ENCODE results near the gene SCAPER.
"Not testable (repeated sequence)": the region's sequence is repeated elsewhere in the genome, so short reads cannot be mapped to it uniquely, and the experiment has no call there.

Gene SCAPER

DNA sequence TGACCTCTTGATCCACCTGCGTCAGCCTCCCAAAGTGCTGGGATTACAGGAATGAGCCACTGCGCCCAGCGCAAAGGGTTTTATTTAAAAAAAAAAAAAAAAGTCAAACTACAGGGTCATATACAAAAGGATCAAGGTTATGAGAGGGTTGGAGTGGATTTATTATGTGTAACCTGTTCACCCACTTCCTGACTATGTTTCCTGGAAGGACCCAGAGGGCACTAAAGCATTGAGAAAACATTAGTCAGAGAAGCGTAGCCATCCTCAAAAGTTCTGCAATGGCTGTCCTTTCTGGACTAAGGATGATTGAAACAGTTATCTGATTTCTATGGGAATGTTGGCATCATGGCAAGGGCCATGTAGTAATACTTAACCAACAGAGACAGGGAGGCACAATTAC is 7.3 kb upstream of the SCAPER start:
- no peak for DNase-seq

DNA sequence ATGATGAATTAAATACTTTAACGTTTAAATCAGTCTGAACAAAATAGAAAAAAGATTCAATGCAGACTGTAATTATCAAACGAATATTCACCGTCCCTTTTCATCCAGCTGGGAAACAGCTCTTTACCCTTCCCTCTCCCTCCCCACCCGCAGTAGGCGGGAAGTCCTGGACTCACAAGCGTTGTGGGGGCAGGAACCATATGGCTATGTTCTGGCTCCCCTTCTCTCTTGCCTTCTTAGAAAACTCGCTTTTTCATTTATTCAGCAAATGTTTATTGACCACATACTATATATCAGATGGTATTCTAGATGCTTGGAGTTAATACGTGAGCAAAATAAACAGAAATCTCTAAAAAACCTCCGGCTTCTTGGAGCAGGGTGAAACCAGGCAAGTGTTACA is 715 bp upstream of the SCAPER start:
- no peak for DNase-seq

DNA sequence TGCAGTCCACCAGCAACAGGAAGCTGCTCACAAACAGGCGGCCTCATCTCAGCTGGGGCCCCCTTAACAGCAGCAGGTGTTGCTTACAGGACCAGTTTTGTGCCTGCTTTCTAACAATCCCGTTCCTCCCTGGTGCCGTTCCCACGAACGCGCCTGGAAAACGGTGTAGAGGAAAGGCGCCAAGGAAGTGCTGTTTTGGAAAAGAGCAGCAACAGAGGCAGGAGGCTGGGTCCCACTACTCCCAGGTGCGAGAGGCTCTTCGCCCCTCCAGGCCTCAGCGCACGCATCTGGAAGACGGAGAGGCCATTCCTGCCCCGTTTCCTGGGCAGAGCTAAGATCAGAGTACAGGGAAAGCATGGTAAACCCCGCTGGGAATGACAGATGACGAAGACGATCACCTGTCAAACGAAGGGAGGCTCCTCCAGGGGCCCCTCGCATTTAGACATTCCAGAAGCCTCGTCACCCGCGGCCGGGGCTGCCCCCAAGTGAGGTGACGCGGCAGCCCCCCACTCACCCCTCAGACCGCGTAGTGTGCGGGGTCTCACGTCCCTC is 603 bp downstream of the SCAPER start:
- DNase-seq: no peak

DNA sequence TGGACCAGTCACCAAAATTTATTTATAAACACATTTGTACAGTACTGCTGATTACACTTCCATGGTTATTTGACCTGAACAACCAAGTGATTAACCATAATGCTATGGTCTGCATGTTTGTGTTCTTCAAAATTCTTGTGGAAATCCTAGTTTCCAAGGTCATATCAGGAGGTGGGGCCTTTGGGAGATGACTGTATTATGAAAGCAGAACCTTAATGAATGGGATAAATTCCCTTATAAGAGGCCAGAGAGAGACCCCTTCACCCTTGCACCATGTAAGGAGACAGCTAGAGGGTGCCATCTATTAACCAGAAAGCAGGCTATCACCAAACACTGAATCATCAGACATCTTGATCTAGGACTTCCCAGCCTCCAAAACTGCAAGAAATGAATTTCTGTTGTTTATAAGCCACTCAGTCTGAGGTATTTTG is 1.9 kb downstream of the SCAPER start:
- no peak for DNase-seq

DNA sequence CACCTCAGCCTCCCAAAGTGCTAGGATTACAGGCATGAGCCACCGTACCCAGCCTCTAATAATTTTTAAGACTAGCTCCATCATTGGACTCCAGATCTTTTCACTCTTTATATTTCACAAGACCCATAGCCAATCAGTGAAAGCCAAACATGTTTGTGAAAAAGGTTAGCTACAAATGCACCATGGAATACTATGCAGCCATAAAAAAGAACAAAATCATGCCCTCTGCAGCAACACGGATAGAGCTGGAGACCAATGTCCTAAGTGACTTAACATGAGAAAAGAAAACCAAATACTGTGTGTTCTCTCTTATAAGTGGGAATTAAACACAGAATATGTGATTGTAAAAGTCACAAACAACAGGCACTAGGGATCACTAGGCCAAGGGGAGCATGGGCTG is 3.2 kb downstream of the SCAPER start:
- DNase-seq: no peak

DNA sequence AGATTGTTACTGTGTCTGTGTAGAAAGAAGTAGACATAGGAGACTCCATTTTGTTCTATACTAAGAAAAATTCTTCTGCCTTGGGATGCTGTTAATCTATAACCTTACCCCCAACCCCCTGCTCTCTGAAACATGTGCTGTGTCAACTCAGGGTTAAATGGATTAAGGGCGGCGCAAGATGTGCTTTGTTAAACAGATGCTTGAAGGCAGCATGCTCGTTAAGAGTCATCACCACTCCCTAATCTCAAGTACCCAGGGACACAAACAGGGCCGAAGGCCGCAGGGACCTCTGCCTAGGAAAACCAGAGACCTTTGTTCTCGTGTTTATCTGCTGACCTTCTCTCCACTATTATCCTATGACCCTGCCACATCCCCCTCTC is 5.2 kb downstream of the SCAPER start:
- DNase-seq: not testable (repeated sequence)

DNA sequence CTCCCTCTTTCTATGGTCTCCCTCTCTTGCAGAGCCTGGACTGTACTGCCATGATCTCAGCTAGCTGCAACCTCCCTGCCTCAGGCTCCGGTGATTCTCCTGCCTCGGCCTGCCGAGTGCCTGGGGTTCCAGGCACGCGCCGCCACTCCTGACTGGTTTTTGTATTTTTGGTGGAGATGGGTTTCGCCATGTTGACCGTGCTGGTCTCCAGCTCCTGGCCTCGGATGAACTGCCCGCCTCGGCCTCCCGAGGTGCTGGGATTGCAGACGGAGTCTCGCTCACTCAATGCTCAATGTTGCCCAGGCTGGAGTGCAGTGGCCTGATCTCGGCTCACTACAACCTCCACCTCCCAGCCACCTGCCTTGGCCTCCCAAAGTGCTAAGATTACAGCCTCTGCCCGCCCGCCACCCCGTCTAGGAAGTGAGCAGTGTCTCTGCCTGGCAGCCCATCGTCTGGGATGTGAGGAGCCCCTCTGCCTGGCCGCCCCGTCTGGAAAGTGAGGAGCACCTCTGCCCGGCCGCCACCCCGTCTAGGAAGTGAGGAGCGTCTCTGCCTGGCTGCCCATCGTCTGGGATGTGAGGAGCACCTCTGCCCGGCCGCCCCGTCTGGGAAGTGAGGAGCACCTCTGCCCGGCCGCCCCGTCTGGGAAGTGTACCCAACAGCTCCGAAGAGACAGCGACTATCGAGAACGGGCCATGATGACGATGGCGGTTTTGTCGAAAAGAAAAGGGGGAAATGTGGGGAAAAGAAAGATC is 5.8 kb downstream of the SCAPER start:
- DNase-seq: not testable (repeated sequence)

DNA sequence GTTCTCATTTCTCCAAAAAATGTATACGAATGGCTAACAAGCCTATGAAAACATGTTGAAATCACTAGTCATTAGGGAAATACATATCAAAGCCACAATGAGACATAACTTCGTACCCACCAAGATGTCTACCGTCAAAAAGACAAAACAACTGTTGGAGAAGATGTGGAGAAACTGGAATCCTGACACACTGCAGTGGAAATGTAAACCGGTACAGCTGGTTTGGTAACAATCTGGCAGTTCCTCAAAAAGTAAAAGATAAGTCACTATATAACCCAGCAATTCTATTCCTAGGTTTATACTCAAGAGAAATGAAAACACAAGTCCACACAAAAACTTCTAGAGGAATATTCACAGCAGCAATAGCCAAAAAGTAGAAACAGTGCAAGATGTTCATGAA is 7.0 kb downstream of the SCAPER start:
- no peak for DNase-seq

DNA sequence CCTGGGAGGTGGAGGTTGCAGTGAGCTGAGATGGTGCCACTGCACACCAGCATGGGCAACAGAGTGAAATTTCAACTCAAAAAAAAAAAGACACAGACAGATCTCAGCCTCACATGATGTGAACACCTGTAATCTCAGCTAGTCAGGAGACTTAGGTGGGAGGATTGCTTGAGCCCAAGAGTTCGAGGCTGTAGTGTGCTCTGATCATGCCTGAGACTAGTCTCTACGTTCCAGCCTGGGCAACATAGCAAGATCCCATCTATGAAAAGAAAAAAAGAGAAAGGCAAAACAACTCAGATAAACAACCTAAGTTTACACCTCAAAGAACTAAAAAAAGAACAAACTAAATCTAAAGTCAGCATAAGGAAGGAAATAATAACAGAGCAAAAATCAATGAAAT is 11.0 kb downstream of the SCAPER start:
- DNase-seq: no peak

DNA sequence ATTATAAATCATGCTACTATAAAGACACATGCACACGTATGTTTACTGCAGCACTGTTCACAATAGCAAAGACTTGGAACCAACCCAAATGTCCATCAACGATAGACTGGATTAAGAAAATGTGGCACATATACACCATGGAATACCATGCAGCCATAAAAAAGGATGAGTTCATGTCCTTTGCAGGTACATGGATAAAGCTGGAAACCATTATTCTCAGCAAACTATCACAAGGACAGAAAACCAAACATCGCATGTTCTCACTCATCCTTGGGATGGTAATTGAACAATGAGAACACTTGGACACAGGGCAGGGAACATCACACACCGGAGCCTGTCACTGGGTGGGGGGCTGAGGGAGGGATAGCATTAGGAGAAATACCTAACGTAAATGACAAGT is 12.3 kb downstream of the SCAPER start:
- not testable (repeated sequence) for DNase-seq

DNA sequence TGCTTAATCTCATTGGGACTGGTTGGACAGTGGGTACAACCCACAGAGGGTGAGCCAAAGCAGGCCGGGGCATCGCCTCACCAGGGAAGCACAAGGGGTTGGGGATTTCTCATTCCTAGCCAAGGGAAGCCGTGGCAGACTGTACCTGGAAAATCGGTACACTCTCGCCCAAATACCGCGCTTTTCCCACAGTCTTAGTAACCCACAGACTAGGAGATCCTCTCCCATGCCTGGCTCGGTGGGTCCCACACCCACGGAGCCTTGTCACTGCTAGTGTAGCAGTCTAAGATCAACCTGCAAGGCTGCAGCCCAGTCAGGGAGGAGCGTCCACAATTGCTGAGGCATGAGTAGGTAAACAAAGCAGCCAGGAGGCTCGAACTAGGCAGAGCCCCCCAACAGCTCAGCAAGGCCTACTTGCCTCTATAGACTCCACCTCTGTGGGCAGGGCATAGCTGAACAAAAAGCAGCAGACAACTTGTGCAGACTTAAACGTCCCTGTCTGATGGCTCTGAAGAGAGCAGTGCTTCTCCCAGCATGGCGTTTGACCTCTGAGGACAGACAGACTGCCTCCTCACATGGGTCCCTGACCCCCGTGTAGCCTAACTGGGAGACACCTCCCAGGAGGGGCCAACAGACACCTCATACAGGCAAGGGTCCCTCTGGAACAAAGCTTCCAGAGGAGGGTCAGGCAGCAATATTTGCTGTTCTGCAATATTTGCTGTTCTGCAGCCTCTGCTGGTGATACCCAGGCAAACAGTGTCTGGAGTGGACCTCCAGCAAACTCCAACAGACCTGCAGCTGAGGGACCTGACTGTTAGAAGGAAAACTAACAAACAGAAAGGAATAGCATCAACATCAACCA is 17.6 kb downstream of the SCAPER start:
- not testable (repeated sequence) for DNase-seq

DNA sequence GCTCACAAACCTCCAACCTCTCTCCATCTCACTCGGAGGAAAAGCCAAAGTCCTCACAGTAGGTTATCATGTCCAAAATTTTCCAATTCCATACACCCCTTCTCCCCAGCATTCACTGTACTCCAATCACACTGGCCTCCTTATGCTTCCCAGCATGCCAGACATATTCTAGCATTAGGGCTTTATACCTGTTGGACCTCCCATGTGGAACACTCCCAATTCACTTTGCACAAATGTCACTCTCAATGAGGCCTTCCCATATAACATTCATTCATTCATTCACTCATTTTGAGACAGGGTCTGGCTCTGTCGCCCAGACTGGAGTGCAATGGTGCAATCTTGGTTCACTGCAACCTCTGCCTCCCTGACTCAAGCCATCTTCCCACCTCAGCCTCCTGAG is 19.9 kb downstream of the SCAPER start:
- DNase-seq: no peak

DNA sequence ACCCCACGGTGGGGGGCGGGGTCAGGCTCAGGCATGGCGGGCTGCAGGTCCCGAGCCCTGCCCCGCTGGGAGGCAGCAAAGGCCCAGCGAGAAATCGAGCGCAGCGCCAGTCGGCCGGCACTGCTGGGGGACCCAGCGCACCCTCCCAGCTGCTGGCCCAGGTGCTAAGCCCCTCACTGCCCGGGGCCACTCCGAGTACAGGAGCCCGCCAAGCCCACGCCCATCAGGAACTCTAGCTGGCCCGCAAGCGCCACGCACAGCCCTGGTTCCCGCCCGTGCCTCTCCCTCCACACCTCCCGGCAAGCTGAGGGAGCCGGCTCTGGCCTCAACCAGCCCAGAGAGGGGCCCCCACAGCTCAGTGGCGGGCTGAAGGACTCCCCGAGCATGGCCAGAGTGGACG is 29.2 kb downstream of the SCAPER start:
- no peak for DNase-seq

DNA sequence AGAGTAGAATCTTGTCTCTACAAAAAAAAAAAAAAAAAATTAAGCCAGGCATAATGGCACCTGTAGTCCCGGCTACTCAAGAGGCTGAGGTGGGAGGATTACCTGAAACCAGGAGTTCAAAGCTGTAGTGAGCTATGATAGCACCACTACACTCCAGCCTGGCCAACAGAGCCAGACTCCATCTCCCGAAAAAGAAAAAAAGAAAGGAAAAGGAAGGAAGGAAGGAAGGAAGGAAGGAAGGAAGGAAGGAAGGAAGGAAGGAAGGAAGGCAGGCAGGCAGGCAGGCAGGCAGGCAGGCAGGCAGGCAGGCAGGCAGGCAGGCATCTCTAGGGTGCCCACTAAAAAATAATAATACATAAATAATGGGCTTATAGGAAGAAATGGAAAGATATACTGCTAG is 32.1 kb downstream of the SCAPER start:
- DNase-seq: not testable (repeated sequence)

DNA sequence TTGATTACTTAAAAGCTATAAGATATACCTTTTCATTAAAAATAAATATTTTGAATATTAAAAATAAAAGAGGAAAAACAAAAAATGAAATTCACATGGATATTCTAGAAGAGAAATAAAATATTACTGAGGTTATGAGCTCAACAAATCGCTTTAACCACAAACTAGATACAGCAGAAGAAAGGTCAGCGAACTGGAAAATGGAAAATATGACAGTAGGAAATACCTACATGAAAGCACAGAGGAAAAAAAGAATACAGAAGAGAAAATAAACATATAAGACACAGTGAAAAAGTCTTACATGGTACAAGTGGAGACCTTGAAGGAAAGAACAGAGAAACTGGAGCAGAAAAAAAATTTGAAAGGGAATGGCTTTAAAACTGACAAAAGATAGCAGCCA is 33.2 kb downstream of the SCAPER start:
- DNase-seq: no peak

DNA sequence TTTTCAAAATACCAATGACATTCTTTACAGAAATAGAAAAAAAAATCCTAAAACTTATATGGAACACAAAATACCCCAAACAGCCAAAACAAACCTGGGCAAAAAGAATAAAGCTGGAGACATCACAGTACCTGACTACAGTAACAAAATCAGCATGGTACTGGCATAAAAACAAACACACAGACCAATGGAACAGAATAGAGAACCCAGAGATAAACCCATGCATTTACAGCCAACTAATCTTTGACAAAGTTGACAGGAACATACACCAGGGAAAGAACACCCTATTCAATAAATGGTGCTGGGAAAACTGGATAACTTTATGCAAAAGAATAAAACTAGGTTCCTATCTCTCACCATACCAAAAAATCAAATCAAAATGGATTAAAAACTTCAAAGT is 36.4 kb downstream of the SCAPER start:
- no peak for DNase-seq

DNA sequence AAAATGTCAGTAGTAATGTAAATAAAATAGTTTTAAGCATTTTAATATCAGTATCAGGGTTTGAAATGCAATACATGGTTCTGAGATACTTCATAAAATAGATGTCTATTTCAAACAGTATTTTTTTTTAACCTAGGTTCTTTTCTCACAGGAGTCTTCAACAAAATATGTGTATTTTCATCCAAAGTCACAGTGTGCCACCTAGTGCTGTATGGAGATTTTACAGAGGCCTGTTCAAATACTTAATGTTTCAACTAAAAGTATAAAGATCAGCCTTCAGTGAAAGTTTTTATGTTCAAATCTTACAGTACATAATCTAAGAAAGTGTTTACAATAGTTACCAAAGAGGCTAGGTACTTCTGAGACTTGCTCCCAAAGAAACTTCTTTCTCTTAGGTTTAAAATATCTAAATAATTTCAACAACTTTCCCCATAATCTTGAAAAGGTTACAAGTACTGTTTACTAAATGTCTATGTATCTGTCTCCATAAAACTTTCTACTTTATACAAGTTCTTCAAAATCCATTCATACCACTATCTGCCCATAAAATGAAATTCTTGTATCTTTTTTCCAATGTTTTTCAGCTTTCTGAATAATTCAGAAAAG is 38.3 kb downstream of the SCAPER start:
- no peak for DNase-seq

DNA sequence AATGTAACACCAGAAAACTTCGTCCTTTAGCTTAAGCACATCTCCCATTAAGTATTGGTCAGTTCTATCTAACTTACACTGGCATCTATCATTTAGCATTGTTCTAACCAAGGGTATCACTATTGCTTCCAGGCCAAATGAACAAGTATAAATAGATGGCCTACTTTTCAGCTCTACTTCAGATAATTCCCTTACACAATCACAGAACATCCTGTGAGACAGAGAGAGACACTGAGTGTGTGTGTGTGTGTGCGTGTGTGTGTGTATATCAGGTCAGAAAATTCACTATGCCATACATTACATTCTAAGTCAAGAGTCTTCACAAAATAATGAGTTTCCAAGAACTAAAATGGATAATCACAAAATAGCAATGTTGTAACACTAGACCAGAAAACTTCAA is 39.1 kb downstream of the SCAPER start:
- DNase-seq: no peak

DNA sequence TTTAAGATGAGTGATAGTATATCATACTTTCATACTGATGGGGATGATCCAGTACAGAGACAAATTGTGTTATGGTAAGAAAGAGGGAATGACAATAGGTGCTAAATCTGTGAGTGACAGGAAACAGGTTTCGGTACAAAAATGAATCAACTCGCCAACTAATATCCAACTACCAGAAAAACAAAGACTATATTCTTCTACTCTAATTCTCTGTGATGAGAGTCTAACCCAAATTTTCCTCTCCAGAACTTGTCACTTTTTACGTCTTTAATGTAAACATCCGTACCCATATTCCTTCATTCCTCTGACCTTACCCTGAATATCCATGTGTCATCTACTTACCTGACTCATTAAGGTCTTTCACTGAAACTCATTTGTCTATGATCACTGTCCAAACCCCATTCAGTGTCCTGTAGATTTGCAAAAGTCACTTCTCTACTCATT is 39.6 kb downstream of the SCAPER start:
- no peak for DNase-seq

DNA sequence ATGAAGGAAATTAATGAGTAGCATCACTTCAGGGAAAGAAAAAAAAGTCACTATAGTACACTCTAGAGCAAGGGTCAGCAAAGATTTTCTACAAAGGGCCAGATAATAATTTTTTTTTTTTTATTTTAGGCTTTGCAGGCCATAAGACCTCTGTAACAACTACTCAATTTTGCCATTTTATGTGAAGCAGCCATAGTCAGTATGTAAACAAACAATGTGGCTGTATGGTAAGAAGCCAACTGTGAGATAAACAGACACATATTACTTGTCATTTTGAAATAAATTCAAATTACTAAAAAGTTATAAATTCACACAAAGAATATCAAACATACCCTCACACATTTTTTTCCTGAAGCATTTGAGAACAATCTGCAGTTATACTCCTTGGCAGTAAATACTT is 40.6 kb downstream of the SCAPER start:
- no peak for DNase-seq

DNA sequence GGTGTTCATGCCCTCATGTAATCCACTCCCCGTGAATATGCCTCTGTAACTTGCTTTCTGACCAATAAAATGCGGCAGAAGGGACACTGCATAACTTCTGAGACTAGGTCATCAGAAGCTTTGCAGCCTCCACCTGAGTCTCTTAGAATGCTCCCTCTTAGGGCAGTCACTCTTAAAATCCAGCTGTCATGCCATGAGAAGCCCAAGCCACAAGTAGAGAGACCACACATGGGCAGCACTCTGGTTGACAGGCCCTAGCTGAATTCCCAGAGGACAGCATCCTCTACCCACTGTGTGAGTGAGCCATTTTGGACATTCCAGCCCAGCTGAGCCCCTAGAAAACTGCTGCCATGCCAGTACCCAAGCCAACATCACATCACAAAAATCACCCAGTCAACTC is 41.4 kb downstream of the SCAPER start:
- no peak for DNase-seq

DNA sequence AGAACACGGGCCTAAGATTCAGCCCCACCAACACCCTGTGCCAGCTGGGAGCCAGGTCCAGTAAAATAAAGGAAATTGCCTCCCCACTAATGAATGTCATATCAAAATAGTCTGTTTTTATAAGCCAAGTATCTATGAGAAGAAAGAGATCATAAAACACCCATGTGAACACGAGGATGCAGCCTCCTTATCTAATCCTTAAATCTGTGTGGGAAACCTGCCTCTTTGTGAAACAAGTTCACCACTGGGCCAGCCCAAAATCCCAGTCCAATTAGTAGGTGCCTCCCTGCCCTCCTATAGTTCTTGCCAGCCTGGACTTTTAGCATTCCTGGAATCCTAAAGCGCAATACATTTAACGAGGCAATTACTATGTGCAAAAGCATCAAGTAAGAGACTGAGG is 42.0 kb downstream of the SCAPER start:
- DNase-seq: no peak

DNA sequence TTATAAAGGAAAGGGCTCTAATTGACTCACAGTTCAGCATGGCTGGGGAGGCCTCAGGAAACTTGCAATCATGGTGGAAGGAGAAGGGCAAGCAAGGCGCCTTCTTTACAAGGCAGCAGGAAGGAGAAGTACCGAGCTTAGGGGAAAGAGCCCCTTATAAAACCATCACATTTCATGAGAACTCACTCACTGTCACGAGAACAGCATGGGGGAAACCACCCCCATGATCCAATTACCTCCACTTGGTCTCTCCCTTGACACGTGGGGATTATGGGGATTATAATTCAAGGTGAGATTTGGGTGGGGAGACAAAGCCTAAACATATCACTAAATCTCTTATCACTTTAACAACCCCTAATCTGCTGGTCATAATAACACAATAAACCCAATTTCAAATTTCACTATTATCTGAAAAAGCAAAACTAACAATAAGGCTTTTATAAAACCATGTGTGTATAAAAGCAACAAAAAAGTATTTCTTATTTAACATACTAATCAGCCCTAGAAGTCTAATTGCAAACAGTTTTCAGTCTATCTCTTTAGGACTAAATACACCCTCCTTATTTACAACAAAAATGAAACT is 43.2 kb downstream of the SCAPER start:
- DNase-seq: no peak
